Endothelial cell of umbilical vein (primary cell): ENCODE measurements around the gene RABL6. TPM values are rescaled to one million over a fixed set of nuclear protein-coding genes. Genes with fewer than 3 reads are reported as not detected.

Source experiments
- BruUV-seq: library from RNA; stranded (reverse); fragments of 400-500 nt; replicated peaks from 2 replicates; lab custom pipeline; 2021; lab: Mats Ljungman, UMichigan
- CTCF ChIA-PET: fragments of 300-600, 350-600 bp; sonication (Branson Sonifier 250); formaldehyde crosslinking; loops from one replicate; lab custom pipeline; 2021; ENCODE audit warnings: antibody characterized with exemption, inconsistent platforms; lab: Charles Lee
- POLR2A ChIA-PET: fragments of 300-600, 350-600 bp; sonication (Branson Sonifier 250); formaldehyde crosslinking; loops from one replicate; lab custom pipeline; 2021; ENCODE audit warnings: antibody characterized with exemption, inconsistent platforms; lab: Charles Lee
- DNase-seq: peaks from one replicate; pipeline ENCODE4 v3.0.0-alpha.2; 2011; ENCODE audit warnings: low read depth, low spot score
- FAIRE-seq: peaks from 2 replicates; lab custom pipeline; 2011; peaks lifted over from hg19 to GRCh38; lab: Jason Lieb, UNC
- H2AFZ ChIP-seq: 2 replicates; pipeline ENCODE4 v1.6.0; 2012; ENCODE audit warnings: low read depth, low read length, control low read depth, inconsistent platforms
- H3K27ac ChIP-seq: 2 replicates; pipeline ENCODE4 v1.5.1; 2011; ENCODE audit warnings: low read depth, mild to moderate bottlenecking, control low read depth, low read length, moderate library complexity; ENCODE audit not compliant: insufficient read depth
- H3K27me3 ChIP-seq, 2 experiments: 2 replicates each; pipeline versions ENCODE4 v1.6.0 to v1.6.1; 2011; ENCODE audit warnings: low read length in 2 of 2, mixed read lengths in 1 of 2; ENCODE audit not compliant: control insufficient read depth in 2 of 2, insufficient read depth in 2 of 2
- H3K36me3 ChIP-seq, 2 experiments: 2 replicates in 1 of 2; 3 replicates in 1 of 2; pipeline ENCODE4 v1.5.1; 2011; ENCODE audit warnings: low read length in 2 of 2, mild to moderate bottlenecking in 1 of 2, moderate library complexity in 1 of 2; ENCODE audit not compliant: control insufficient read depth in 2 of 2, insufficient read depth in 2 of 2; ENCODE audit errors: extremely low read depth in 1 of 2
- H3K4me1 ChIP-seq: 3 replicates; pipeline ENCODE4 v1.5.1; 2011; ENCODE audit warnings: mild to moderate bottlenecking, low read length; ENCODE audit not compliant: control insufficient read depth, insufficient read depth; ENCODE audit errors: extremely low read depth
- H3K4me2 ChIP-seq: 2 replicates; pipeline ENCODE4 v1.6.1; 2011; ENCODE audit warnings: low read length, control low read depth, mixed read lengths; ENCODE audit not compliant: insufficient read depth
- H3K4me3 ChIP-seq, 3 experiments: fragments of 200-600 bp in 1 of 3; sonication (generic), shearing (Covaris generic) in 1 of 3; replicated peaks in 1 of 3; 2 replicates each; pipeline ENCODE4 v1.5.1; 2011 to 2016; ENCODE audit warnings: control low read depth in 3 of 3, low read length in 3 of 3, mild to moderate bottlenecking in 2 of 3, inconsistent platforms in 1 of 3, low read depth in 1 of 3, moderate library complexity in 1 of 3; ENCODE audit not compliant: insufficient read depth in 1 of 3
- H3K79me2 ChIP-seq: 2 replicates; pipeline ENCODE4 v1.6.0; 2012; ENCODE audit warnings: low read length, inconsistent platforms; ENCODE audit not compliant: control insufficient read depth, insufficient read depth
- H3K9ac ChIP-seq: replicated peaks from 2 replicates; pipeline ENCODE3; 2011; ENCODE audit warnings: low read length, control low read depth; ENCODE audit not compliant: insufficient read depth; ENCODE audit errors: extremely low read depth
- H3K9me1 ChIP-seq: replicated peaks from 3 replicates; pipeline ENCODE4 v1.6.0; 2011; ENCODE audit warnings: mild to moderate bottlenecking, low read length; ENCODE audit not compliant: control insufficient read depth, insufficient read depth; ENCODE audit errors: extremely low read depth
- H3K9me3 ChIP-seq: replicated peaks from 2 replicates; pipeline ENCODE4 v1.5.1; 2012; ENCODE audit warnings: low read length, inconsistent platforms; ENCODE audit not compliant: control insufficient read depth, insufficient read depth
- H4K20me1 ChIP-seq: replicated peaks from 2 replicates; pipeline ENCODE3; 2011; ENCODE audit warnings: mild to moderate bottlenecking, low read length; ENCODE audit not compliant: control insufficient read depth, insufficient read depth; ENCODE audit errors: extremely low read depth
- CTCF ChIP-seq, 2 donors: IDR thresholded peaks; 1 replicate in 1 of 2; 2 replicates in 1 of 2; pipeline ENCODE4 v1.5.1; 2011; ENCODE audit warnings: low read length in 2 of 2, mild to moderate bottlenecking in 2 of 2, moderate library complexity in 2 of 2, control low read depth in 1 of 2, inconsistent platforms in 1 of 2, low read depth in 1 of 2; ENCODE audit not compliant: insufficient read depth in 1 of 2; ENCODE audit errors: extremely low read depth in 1 of 2
- EZH2 ChIP-seq: IDR thresholded peaks from 2 replicates; pipeline ENCODE4 v1.6.1; 2012; ENCODE audit warnings: borderline replicate concordance, low read depth, mild to moderate bottlenecking, moderate library complexity, low read length, inconsistent platforms; ENCODE audit not compliant: severe bottlenecking
- FOS ChIP-seq: IDR thresholded peaks from 2 replicates; pipeline ENCODE4 v1.6.1; 2011; ENCODE audit warnings: mild to moderate bottlenecking, low read length, moderate library complexity, borderline replicate concordance; ENCODE audit not compliant: insufficient read depth
- GATA2 ChIP-seq: IDR thresholded peaks from 2 replicates; pipeline ENCODE4 v1.7.0; 2011; ENCODE audit warnings: low read depth, mild to moderate bottlenecking, moderate library complexity, mixed read lengths, low read length; ENCODE audit not compliant: insufficient read length, insufficient read depth
- JUN ChIP-seq: IDR thresholded peaks from 2 replicates; pipeline ENCODE4 v1.6.1; 2011; ENCODE audit warnings: borderline replicate concordance, low read depth; ENCODE audit not compliant: insufficient read length, insufficient read depth
- MYC ChIP-seq: IDR thresholded peaks from one replicate; pipeline ENCODE4 v1.6.1; 2011; ENCODE audit warnings: mild to moderate bottlenecking, low read depth, low read length
- POLR2A ChIP-seq: IDR thresholded peaks from 2 replicates; pipeline ENCODE4 v1.6.1; 2012; ENCODE audit warnings: low read depth, mild to moderate bottlenecking, control low read depth, low read length
- POLR2AphosphoS5 ChIP-seq: IDR thresholded peaks from 2 replicates; pipeline ENCODE4 v1.6.1; 2012; ENCODE audit warnings: low read depth, mild to moderate bottlenecking, control low read depth, low read length, moderate library complexity; ENCODE audit not compliant: insufficient read depth
- dilution Hi-C: fragments of 300-500 bp; cut with MboI; formaldehyde crosslinking; loops from one replicate; pipeline ENCODE4 v1.15.0; 2019; ENCODE audit warnings: low sequenced_read_pairs; ENCODE audit not compliant: extremely low pct_ligation_motif_present
- intact Hi-C: fragments of 100-400 bp; cut with micrococcal nuclease; formaldehyde crosslinking; loops from one replicate; pipeline ENCODE4 v1.10.0; 2022
- polyA plus RNA-seq, 4 experiments: library from polyadenylated mRNA; depleted of rRNA in 3 of 4; stranded (reverse) in 3 of 4; unstranded in 1 of 4; fragments of >200 nt; gene quantifications; 2 replicates each; pipeline versions ENCODE4 v1.2.1 to v1.2.3, GENCODE V29; 2011 to 2012; ENCODE audit warnings: missing spikeins in 1 of 4
- total RNA-seq: library from RNA; stranded (reverse); gene quantifications from 2 replicates; pipeline ENCODE4 v1.2.3, GENCODE V29; 2021
- TF ChIP-seq, protein P1 (sequence below): IDR thresholded peaks from 2 replicates; pipeline ENCODE4 v1.6.1; 2011; ENCODE audit not compliant: insufficient read depth, insufficient read length

Gene RABL6
- total and polyA plus RNA-seq, 2 donors (not counting 3 experiments of a cell fraction or from before 2014, with no cell fraction given), result 60.8 to 112 TPM

GRCh38 chr9:136838314-136839228 is 30.8 kb downstream of the RABL6 start:
- BruUV-seq, result no TSS peak
- DNase-seq (no peak), FAIRE-seq (no peak)
- POLR2A ChIA-PET, result no interaction called here
- H3K9me1 ChIP-seq, result no peaks in the 10 kb centered on the region
- dilution Hi-C loops, result no loop called here
- H4K20me1 ChIP-seq, result no peaks in the 10 kb centered on the region
- intact Hi-C loops, result no loop called here
- H2AFZ ChIP-seq, result no peak overlapping the region
- no peak for TF ChIP-seq JUN
- TF ChIP-seq GATA2, result no peak
- TF ChIP-seq POLR2AphosphoS5, result no peak
- TF ChIP-seq FOS, result no peak
- no peak for TF ChIP-seq POLR2A
- TF ChIP-seq, protein P1, sequence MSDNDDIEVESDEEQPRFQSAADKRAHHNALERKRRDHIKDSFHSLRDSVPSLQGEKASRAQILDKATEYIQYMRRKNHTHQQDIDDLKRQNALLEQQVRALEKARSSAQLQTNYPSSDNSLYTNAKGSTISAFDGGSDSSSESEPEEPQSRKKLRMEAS, result no peak
- no peak for TF ChIP-seq EZH2
- TF ChIP-seq CTCF (IDR thresholded peaks at IDR 0.05; ENCODE audit: extremely low read depth in 1 of 2, insufficient read depth in 1 of 2, low read depth in 1 of 2, low read length in 2 of 2), result no peak
- no peak for TF ChIP-seq MYC
- H3K27me3 ChIP-seq, result no peaks in the 10 kb centered on the region
- CTCF ChIA-PET, result no interaction called here
- no peaks in the 10 kb centered on the region for H3K79me2 ChIP-seq
- H3K9ac ChIP-seq, result no peak overlapping the region
- H3K9me3 ChIP-seq, result no peaks in the 10 kb centered on the region
- H3K4me2 ChIP-seq, result no peak overlapping the region
- H3K27ac ChIP-seq, result no peak overlapping the region
- H3K4me1 ChIP-seq, result peaks cover 3% of the 10 kb centered on the region
- H3K4me3 ChIP-seq, result no peak overlapping the region
- peaks cover 0 to 13% of the 10 kb centered on the region in 2 experiments for H3K36me3 ChIP-seq
